Sigmoid colon (tissue), 3 donors: Measurements from ENCODE around the gene ITIH4.

Experiments used
- POLR2A ChIP-seq, 2 donors: fragments of 450-650 bp; IDR thresholded peaks; one replicate each; pipeline ENCODE4 v1.6.1; 2016; ENCODE audit warnings: antibody characterized with exemption in 2 of 2, mild to moderate bottlenecking in 2 of 2, moderate library complexity in 2 of 2
- TF ChIP-seq, protein P1 (sequence below), 4 experiments: fragments of 450-650 bp in 3 of 4; fragments of 200-600 bp in 1 of 4; IDR thresholded peaks; one replicate each; pipeline ENCODE4 v1.5.1; 2016 to 2019; ENCODE audit warnings: antibody characterized with exemption in 4 of 4, mild to moderate bottlenecking in 3 of 4, moderate library complexity in 2 of 4

DNA sequence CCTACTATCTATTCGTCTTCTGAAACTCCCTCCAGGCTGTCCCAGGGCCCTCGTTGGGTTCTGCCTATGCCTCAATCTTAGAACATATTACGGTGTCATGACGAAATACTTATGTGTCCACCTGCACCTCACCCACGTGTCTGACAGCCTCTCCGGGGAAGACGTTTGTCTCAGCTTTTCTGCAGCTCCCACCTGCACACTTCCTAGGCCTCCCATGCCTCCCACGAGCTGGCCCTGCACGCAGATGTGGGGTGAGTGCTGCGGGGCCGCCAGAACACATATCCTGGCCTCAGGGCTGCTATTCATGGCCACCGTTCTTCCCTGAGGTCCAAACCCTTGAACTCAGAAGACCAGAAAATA, 11.5 kb upstream of the ITIH4 start:
- TF ChIP-seq, protein P1, sequence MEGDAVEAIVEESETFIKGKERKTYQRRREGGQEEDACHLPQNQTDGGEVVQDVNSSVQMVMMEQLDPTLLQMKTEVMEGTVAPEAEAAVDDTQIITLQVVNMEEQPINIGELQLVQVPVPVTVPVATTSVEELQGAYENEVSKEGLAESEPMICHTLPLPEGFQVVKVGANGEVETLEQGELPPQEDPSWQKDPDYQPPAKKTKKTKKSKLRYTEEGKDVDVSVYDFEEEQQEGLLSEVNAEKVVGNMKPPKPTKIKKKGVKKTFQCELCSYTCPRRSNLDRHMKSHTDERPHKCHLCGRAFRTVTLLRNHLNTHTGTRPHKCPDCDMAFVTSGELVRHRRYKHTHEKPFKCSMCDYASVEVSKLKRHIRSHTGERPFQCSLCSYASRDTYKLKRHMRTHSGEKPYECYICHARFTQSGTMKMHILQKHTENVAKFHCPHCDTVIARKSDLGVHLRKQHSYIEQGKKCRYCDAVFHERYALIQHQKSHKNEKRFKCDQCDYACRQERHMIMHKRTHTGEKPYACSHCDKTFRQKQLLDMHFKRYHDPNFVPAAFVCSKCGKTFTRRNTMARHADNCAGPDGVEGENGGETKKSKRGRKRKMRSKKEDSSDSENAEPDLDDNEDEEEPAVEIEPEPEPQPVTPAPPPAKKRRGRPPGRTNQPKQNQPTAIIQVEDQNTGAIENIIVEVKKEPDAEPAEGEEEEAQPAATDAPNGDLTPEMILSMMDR (IDR thresholded peaks at IDR 0.05) = no peak
- no peak for TF ChIP-seq POLR2A (IDR thresholded peaks at IDR 0.05)
